HL-60/S4 treated with retinoic acid at 250 ng/mL for 4 days and 3 days (cell line): ENCODE measurements around the gene MIB2.

Experiments used
- in situ Hi-C: fragments of 300-500 bp; cut with MboI; formaldehyde crosslinking; loops from 2 replicates; pipeline ENCODE4 v1.7.0; 2022; ENCODE audit warnings: low sequenced_read_pairs

The MIB2 gene

DNA sequence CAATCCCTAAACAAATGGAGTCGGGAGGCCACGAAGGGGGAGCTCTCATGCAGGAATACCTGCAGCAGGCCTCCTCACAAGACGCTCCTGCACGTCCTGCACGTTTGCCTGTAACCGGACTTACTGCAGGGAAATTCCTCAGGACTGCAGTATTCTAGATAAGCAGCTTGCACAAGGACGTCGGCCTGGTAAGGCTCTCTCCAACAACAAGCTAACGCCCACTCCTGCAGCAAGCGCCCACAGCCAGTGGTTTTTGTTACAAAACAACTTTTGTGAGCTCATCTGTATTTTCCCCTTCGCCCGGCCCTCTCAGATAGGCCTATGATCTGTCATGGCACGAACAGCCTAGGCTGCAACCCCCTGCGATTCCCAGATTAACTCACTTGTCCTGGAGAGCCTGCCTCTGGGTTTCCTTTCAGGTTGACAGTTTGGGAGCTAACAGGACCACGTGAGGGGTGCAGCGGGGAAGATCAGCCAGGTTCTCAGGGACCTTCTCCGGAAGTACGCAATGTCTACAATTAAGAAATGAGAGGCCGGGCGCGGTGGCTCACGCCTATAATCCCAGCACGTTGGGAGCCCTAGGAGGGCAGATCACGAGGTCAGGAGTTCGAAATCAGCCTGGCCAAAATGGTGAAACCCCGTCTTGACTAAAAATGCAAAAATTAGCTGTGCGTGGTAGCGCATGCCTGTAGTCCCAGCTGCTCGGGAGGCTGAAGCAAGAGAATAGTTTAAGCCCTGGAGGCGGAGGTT is 921 bp upstream of the MIB2 start:
- in situ Hi-C loops: no loop called here

DNA sequence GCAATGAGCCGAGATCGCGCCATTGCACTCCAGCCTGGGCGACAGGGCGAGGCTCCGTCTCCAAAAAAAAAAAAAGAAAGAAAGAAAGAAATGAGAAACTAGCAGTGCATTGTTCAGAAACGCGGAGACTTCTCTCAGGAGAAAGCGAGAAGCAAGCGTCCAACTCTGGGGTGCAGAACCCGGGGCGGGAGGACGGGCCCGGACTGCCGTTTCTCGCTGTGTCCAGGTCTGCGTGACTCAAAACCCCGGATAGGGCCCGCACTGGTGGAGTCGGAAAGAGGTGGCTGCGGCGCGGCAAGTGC is 395 bp upstream of the MIB2 start:
- in situ Hi-C loops: no loop called here

DNA sequence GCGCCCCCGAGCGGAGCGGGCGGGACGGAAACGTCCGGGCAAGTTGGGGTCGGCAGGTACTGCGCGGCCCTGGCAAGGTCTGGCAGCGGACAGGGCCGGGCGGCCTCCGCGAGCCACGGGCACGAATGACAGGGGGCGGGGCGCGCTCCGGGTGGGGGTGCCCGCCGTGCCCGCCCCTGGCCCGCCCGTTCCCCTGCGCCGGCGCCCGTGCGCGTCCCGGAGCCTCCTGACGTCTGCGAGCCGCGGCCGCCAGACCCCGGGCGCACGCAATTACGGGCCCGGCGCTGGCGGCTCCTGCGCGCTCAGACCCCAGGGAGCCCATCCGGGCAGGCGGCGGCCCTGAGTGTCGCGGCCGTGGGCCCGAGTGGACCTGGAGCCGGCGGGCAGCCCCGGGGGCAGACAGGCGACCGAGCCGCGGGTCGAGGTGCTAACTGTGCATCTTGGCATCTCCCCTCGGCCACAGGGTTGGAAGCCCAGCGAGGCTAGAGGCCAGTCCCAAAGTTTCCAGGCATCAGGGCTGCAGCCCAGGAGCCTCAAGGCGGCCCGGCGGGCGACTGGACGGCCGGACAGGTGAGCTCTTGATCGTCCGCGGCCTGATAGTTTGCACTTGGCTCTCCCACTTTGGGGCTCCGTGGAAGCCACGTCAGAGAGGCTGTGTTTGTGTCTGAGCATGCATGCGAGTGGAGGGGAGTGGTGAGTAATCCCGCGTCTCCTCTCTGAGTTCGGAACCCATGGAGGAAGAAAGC is 918 bp downstream of the MIB2 start:
- in situ Hi-C loops: no loop called here

DNA sequence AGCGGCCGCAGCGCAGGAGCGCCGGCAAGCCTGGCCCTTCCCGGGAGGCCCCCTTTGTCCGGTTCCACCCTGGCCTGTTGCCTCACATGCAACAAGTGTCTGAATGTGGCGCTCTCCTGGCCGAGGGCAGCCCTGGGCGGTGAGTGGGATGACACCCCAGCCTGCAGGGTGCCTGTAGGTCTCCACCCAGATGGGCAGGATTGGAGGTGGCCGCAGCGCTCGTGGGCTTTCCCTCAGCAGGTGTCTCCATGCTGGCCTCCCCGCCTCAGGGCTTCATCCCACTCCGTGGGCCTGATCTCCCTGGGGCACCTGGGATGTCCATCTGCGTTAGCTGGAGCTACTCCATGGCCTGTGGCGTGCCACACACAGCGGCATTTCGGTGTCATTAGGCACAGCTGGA is 1.5 kb downstream of the MIB2 start:
- in situ Hi-C loops: no loop called here

DNA sequence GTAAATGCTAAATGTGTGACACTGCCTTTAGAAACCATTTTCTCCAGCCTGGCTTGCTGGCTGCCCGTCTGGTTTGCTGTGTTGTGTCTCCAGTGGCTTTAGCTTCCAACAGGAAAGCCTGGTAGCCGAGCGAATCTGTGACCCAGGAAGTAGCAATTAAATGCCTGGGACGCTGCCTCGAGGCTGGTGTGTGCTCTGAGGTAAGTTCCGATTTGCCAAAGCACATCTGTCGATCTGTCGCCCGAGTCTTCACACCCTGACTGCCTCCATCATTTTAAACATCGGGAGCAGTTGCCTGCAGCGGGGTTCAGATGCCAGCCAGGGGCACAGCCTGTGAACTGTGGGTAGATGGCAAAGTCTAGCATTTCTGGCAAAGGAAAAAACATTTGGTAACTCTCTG is 2.2 kb downstream of the MIB2 start:
- in situ Hi-C loops: no loop called here

DNA sequence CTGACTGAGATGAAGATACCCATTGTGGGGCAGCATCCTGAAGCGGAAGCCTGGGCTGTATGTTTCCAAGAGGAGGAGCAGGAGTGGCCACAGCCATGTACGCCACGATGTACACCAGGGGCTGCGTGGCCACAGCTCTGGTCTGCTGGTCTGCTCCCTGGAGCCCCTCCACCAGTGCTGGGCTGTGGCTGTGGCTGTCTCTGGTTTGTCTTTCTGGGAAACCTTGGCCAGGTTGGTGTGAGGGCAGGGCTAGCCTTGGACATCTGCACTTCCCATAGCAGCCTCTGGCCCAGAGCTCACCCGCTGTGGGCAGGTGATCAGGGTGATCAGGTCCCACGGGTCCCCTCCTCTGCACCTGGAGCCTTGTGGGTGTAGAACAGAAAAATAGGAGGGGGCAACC is 2.6 kb downstream of the MIB2 start:
- in situ Hi-C loops: no loop called here

DNA sequence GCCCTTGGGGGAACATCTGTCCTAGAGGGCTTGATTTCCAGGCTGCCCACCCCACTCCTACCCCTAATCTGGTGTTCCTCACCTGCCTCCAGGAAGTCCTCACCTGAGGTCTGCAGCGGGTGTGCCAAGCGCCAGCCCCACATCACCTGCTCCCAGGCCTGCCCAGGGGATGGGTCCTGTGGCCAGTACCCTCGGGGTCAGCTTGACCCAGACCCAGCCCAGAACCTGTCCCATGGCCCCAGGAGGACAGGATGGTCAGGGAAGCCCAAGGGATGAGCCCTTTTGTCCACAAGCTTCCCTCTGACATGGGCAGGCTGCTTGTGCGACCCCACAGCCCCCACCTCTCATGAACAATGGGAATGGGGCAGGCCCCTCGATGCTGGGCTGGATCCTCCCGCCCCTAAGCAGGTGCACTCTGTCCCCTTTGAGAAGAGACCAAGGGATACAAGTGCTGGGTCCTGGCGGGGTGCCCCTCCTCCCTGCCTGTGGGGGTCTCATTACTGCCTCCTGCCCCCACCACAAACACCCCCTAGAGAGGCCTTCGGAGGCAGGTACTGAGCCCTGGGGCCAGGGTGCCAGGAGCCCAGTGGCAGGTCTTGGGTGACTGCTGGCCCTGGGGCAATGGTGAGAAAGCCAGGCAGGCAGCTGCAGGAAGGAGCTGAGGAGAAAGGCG is 3.2 kb downstream of the MIB2 start:
- in situ Hi-C loops: no loop called here

DNA sequence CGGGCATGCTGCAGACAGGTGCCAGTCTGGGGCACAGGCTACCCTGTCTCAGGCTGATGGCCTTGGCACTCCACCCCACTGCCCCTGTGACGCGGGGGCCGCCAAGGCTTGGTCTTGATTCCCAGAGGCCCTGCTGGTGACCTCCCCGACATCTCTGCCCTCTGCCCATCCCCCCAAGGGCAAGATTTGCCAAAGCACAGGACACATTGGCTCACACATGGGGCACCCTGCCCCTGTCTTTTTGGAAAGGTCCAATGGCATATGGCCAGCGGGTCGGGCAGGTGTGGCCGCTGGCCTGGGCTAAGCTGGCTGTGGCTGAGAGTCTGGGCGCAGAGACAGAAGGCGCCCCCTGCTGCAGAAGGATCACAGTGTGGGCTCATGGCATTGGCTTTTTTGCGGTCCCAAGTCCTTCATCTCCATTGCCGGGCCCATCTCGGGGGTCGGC is 4.6 kb downstream of the MIB2 start:
- in situ Hi-C loops: no loop called here

DNA sequence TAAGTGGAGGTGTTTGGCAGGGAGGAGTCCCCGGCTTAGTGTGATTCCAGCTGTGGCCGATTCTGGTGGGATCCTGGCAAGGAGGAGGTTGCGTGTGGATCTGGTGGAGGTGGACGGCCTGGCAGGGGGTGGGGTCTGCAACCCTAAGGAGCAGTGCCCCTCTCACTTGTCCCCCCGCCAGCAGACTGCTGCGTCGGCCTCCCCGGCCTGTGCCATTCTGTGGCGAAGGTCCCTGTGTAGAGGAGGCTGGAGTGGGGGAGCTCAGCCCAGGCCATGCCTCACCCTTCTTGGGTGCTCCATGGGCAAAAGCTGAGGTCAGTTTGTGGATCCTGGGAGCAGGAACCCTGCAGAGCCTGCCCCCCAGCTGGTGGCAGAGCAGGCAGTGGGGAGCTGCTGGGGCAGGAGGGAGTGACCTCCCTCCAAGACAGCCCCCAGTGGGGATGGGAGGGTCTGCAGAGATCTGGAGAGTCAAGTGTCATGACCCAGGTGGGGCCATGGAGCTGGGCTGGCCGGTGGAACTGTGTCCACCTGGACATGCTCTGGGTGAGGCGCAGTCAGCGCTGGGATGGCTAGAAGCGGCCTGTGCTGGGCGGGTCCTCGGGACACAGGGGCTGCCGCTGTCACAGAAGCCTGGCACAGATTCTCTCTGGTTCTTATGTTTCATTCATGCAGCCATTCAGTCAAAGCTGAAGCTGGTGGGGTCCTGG is 5.3 kb downstream of the MIB2 start:
- in situ Hi-C loops: no loop called here

DNA sequence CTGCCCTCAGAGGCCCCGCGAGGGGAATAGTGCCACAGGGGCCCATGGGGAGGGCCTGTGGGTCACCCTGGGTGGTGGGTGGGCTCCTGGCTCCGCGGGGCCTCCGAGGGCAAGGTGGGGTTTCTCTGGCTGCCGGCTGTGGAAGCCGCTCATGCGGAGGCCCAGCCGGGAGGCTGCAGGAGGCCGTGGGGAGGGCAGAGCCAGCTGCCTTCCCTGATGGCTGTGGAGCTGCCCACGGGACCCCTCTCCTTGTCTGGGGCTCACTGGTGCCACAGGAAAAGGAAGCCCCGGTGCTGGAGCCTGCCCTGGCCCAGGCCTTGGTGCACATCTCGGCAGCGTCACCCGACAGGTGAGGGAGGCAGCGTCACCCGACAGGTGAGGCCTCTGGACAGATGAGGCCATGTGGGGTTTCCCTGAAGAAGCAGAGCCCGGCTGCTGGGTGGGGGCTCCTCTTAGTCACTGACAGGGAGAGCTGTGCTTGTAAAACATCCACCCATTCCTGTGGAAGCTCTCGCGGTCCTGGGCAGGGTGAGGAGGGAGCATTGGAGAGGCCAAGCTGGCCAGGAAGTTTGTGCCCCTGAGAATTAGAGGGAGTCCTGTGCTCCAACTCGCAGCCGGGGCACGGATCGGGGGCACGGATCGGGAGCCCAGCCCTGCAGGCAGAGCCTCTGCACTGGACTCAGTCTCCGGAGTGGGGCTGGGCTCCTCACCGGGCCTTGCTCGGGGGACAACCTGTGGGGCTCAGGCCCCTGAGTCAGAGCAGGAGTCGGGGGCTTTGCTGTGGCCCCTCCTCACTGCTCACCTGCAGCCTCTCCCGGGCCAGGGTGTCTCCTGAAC is 6.1 kb downstream of the MIB2 start:
- in situ Hi-C loops: no loop called here

DNA sequence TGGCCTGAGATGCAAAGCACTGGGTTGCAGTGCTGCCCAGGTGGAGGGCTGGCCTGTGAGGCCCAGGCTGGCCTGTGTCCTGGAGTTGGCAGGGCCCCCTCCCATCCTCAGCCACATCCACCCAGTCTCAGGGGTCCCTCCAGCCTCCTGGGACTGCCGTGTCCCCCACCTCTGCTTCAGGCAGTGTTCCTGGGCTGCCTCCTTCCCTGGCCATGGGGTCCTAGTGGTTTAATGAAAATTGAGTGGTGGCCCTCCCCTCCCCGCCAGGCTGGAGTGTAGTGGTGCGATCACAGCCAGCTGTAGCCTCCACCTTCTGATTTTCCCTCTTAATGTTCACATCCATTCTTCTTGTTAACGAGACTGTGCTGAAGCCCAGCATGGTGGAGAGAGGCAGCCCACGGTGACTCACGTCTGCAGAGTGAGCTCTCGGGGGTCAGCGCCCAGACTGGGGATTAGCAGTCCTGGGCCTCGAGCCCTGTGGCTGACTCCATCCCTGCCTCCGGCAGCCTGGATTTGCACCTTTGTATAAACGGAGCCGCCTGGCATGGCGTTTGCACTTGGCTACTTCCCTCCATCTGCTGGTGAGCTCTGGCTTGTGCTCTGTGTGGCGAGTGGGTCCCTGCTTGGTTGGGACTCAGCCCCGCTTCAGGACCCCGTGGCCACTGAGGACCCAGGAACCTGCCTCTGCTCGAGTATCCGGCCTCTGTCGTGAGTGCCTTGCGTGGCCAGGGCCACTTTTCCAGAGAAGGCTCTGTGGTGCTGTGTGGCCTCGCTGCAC is 6.9 kb downstream of the MIB2 start:
- in situ Hi-C loops: no loop called here

DNA sequence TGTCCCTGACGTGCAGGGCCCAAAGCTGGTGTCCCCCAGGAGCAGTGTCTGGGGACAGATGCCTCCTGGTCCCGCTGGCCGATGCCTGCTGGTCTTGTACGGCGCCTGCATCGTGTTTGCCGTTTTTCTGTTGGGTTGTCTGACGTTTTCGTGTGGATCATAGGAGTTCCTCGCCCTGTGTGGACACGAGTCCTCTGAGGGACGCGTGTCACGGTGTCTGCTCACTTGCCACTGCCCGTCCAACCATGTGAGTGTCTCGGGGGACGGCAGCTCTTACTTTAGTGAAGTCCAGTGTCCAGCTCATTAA is 7.4 kb downstream of the MIB2 start:
- in situ Hi-C loops: no loop called here

DNA sequence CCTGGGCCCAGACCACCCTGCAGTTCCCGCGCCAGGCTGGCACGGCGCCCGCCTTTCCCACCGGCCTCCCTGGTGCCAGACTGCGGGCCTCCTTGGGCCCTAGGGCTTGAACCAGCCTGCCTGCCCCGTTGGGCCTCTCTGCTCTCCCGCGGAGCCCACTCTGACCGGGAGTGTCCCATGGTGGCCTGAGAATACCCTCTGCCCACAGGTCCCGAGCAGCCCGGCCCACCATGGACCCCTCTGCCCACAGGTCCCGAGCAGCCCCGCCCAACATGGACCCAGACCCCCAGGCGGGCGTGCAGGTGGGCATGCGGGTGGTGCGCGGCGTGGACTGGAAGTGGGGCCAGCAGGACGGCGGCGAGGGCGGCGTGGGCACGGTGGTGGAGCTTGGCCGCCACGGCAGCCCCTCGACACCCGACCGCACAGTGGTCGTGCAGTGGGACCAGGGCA is 7.9 kb downstream of the MIB2 start:
- in situ Hi-C loops: no loop called here

DNA sequence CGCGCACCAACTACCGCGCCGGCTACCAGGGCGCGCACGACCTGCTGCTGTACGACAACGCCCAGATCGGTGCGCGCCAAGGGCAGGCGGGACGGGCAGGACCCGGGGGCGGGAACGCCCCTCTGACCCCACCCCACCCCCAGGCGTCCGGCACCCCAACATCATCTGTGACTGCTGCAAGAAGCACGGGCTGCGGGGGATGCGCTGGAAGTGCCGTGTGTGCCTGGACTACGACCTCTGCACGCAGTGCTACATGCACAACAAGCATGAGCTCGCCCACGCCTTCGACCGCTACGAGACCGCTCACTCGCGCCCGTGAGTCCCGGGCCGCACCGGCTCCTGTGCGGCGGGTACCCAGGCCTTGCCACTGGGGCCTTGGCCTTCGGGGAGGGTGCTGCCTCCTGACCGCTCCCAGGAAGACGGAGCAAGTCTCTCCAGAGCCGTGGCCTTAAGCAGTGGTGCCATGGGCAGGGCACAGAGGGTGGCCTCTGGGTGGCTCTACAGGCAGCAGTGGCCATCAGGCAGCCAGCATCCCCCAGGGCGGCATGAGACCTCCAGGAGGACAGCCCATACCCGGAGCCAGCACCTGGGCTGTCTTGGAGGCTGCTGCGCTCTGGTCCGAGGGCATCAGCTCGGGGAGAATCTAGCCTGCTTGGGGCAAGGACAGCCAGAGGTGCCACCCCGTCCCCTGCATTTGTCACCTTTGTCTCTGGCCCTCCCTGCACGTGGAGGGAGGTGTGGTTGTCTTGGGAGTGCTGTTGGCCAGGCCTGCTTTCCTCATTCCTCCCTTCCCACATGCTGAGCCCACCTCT is 8.5 kb downstream of the MIB2 start:
- in situ Hi-C loops: no loop called here

DNA sequence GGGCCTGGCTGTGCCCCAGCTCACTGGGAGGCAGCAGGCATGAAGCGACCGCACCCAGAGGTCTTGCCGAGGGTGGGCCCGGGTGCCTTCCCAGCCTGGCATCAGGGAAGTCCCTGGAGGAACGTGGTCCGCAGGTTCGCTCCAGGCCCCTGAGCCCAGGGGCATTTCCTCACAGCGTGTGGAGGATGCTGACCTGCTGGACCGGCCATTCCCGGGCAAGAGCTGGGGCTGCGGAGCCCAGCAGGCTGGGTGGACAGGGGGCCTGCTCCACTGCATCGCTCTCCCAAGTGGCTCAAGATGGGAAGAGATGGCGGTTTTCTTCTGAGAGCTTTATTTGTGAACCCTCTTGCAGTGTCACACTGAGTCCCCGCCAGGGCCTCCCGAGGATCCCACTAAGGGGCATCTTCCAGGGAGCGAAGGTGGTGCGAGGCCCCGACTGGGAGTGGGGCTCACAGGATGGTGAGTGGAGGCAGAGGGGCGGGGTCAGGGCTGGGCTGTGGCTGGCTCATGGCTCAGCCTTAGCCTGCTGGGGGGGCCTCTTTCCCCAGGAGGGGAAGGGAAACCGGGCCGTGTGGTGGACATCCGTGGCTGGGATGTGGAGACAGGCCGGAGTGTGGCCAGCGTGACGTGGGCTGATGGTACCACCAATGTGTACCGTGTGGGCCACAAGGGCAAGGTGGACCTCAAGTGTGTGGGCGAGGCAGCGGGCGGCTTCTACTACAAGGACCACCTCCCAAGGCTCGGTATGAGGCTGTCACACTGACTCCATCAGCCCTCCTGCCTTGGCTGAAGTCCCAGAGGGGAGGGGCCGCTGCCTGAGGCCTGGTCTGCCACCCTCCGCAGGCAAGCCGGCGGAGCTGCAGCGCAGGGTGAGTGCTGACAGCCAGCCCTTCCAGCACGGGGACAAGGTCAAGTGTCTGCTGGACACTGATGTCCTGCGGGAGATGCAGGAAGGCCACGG is 9.4 kb downstream of the MIB2 start:
- in situ Hi-C loops: no loop called here

DNA sequence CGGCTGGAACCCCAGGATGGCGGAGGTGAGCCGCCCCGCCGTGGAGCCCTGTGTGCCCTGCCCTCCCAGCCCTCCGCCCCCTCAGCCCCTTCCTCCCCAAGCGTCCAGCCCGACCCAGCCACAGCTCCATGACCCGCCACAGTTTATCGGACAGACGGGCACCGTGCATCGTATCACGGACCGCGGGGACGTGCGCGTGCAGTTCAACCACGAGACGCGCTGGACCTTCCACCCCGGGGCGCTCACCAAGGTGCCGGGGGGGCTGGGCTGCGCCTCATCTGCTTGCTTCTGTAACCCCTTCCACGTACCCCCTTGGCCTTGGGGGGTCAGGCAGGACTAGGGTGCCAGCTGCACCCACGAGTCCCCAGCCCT is 10.1 kb downstream of the MIB2 start:
- in situ Hi-C loops: no loop called here

DNA sequence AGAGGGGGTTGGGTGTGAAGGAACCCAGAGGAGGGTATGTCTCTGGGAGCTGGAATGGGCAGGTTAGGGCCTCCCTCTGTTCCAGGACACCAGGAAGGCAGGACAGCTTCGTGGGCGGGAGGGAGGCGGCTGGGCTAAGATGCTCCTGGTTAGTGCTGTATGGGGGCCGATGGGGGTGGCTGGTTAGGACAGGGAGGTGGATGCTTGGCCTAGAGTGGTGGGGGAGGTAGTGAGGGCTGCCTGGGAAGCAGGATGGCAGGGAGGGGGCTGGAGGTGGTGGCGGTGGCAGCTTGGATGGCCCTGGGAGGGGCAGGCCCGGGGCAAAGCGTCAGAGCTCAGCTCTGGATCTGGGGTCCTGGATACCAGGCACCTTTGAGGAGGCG is 10.5 kb downstream of the MIB2 start:
- in situ Hi-C loops: no loop called here
